Measurements from ENCODE around the gene MCF2L. TPM values are rescaled to one million over a fixed set of nuclear protein-coding genes. Genes with fewer than 3 reads are reported as not detected.

Gene MCF2L
- total and polyA plus RNA-seq, 2 experiments from 2014 or later, result 27.6 to 38.6 TPM

GRCh38 chr13:113112893-113113845 lies 144.2 kb downstream of the MCF2L start:
- DNase-seq (ENCODE audit: low read depth in 1 of 2, low spot score in 1 of 2), result no peak
- no peak overlapping the region for H3K4me3 ChIP-seq
- TF ChIP-seq, protein P1, sequence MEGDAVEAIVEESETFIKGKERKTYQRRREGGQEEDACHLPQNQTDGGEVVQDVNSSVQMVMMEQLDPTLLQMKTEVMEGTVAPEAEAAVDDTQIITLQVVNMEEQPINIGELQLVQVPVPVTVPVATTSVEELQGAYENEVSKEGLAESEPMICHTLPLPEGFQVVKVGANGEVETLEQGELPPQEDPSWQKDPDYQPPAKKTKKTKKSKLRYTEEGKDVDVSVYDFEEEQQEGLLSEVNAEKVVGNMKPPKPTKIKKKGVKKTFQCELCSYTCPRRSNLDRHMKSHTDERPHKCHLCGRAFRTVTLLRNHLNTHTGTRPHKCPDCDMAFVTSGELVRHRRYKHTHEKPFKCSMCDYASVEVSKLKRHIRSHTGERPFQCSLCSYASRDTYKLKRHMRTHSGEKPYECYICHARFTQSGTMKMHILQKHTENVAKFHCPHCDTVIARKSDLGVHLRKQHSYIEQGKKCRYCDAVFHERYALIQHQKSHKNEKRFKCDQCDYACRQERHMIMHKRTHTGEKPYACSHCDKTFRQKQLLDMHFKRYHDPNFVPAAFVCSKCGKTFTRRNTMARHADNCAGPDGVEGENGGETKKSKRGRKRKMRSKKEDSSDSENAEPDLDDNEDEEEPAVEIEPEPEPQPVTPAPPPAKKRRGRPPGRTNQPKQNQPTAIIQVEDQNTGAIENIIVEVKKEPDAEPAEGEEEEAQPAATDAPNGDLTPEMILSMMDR (IDR thresholded peaks at IDR 0.05; ENCODE audit: low read depth, low read length), result no peak
- H3K36me3 ChIP-seq, result no peaks in the 10 kb centered on the region
- H3K9me3 ChIP-seq (ENCODE audit: low read depth), result no peaks in the 10 kb centered on the region
- H3K27me3 ChIP-seq, result peaks cover 87% of the 10 kb centered on the region
- no peak overlapping the region for H3K27ac ChIP-seq
- H3K4me1 ChIP-seq (ENCODE audit: low read depth), result no peaks in the 10 kb centered on the region

GRCh38 chr13:113113846-113114271 lies 144.8 kb downstream of the MCF2L start:
- Histone ChIP-seq H3K4me3 (no peak overlapping the region), H3K27me3 (peaks cover 94% of the 10 kb centered on the region), H3K4me1 (ENCODE audit: low read depth) (no peaks in the 10 kb centered on the region), H3K27ac (no peak overlapping the region), H3K36me3 (no peaks in the 10 kb centered on the region), H3K9me3 (ENCODE audit: low read depth) (no peaks in the 10 kb centered on the region)
- no peak for DNase-seq (ENCODE audit: low read depth in 1 of 2, low spot score in 1 of 2)
- TF ChIP-seq, protein P1 (IDR thresholded peaks at IDR 0.05; ENCODE audit: low read depth, low read length), result no peak

DNA sequence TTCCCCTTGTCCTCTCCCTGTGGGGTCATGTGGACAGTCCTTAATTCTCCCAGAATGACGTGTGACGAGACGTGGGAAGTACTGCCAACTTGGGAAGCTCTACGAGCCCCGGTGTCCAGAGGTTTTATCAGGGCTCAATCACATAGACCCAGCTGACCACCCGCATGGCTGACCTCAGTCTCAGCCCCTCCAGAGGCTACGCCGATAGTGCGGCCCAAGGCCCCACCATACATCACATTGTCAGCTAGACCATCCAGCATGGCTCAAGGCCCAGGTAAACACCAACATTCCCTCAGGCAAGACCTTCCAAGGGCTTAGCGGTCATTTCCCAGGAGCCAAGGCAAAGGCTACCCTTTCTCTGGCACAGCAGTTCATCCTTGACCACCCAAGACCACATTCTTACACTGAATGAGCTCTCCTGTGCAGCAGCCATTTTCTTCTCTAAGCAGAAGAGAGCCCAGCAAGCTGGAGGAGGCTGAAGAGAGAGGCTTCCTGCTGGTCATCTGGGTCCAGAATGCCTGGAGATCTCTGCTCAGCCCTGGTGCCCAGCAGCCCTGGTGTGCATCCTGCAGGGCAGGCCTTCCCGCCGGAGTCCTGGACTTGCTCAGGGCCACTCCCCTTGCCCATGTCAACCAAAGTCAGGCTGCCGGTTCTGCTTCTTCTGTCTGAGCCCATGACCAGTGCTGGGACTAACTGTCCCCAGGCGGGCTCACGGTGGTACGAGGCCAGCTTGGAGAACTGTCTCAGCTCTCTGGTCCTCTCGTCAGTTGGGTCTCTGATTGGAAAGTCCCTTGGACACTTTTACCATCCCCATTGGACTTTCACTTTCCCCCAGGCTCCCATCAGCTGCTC lies 145.7 kb downstream of the MCF2L start:
- DNase-seq (ENCODE audit: low read depth in 1 of 2, low spot score in 1 of 2), result no peak

DNA sequence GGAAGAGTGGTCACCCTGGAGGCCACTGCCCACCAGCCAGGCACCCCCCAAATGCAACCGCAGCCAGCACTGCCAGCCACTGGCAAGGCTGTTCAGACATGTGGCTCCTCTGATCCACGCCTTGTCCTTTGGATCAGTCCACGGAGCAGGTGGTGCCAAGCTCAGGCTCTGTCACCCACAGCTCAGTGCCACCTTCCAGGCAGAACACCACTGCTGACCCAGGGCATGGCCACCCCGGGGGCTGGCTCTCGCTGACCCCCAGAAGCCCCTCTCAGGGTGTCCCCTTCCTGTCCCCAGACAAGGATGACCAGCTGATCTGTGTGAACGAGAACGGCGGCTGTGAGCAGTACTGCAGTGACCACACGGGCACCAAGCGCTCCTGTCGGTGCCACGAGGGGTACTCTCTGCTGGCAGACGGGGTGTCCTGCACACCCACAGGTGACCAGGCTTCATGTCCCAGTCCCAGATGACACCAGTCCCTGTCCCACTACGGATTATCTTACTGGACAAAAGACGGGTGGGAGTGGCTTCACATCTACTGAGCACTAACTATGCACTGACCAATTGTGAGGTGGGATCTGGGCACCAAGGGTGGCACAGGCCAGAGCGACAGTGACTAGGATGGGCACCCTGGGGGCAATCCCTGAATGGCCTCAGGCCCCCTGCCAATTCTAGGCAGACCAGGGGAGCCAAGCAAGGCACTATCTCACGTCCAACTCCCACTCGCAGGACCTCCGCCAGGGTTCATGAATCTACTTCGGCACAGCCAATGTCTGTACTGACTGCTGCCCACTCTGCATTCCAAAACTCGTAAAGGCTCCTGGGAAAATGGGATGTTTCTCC lies 146.6 kb downstream of the MCF2L start:
- H3K4me1 ChIP-seq (ENCODE audit: low read depth), result no peaks in the 10 kb centered on the region
- no peak overlapping the region for H3K4me3 ChIP-seq
- peaks cover 95% of the 10 kb centered on the region for H3K27me3 ChIP-seq
- H3K9me3 ChIP-seq (ENCODE audit: low read depth), result no peaks in the 10 kb centered on the region
- TF ChIP-seq, protein P1 (IDR thresholded peaks at IDR 0.05; ENCODE audit: low read depth, low read length), result no peak
- no peaks in the 10 kb centered on the region for H3K36me3 ChIP-seq
- no peak for DNase-seq (ENCODE audit: low read depth in 1 of 2, low spot score in 1 of 2)
- no peak overlapping the region for H3K27ac ChIP-seq

More for the DNA sequence above, 145.7 kb downstream of the MCF2L start:
- H3K27ac ChIP-seq, result no peak overlapping the region
- no peaks in the 10 kb centered on the region for H3K9me3 ChIP-seq (ENCODE audit: low read depth)
- H3K4me3 ChIP-seq, result no peak overlapping the region
- H3K4me1 ChIP-seq (ENCODE audit: low read depth), result no peaks in the 10 kb centered on the region
- no peaks in the 10 kb centered on the region for H3K36me3 ChIP-seq
- peaks cover 95% of the 10 kb centered on the region for H3K27me3 ChIP-seq
- TF ChIP-seq, protein P1 (IDR thresholded peaks at IDR 0.05; ENCODE audit: low read depth, low read length), result no peak
